CD4-positive, alpha-beta memory T cell (primary cell): ENCODE data around the gene VRTN. TPM values are rescaled to one million over a fixed set of nuclear protein-coding genes. Genes with fewer than 3 reads are reported as not detected.

Experiments used
- CTCF ChIA-PET: fragments of 350-600 bp; sonication (Branson Sonifier 250); formaldehyde crosslinking; loops from one replicate; lab custom pipeline; 2021; ENCODE audit warnings: inconsistent platforms; ENCODE audit not compliant: partially characterized antibody; lab: Charles Lee
- POLR2A ChIA-PET: fragments of 350-600 bp; sonication (Branson Sonifier 250); formaldehyde crosslinking; loops from one replicate; lab custom pipeline; 2021; ENCODE audit not compliant: partially characterized antibody; lab: Charles Lee
- DNase-seq, 5 donors: peaks; one replicate each; pipeline versions ENCODE4 v3.0.0 to v3.0.0-alpha.2; 2020 to 2022; ENCODE audit warnings: mixed read lengths in 1 of 5
- H3K27ac ChIP-seq: one replicate; pipeline ENCODE4 v1.7.0; 2013; ENCODE audit warnings: low read depth, low read length
- H3K27me3 ChIP-seq: 2 replicates; pipeline ENCODE4 v1.7.0; 2013; ENCODE audit warnings: mild to moderate bottlenecking, low read length, moderate library complexity; ENCODE audit not compliant: insufficient read depth
- H3K36me3 ChIP-seq: 2 replicates; pipeline ENCODE4 v1.7.0; 2013; ENCODE audit warnings: mild to moderate bottlenecking, low read length, moderate library complexity; ENCODE audit not compliant: insufficient read depth
- H3K4me1 ChIP-seq: 2 replicates; pipeline ENCODE4 v1.7.0; 2013; ENCODE audit warnings: mild to moderate bottlenecking, low read length, moderate library complexity; ENCODE audit not compliant: insufficient read depth
- H3K4me3 ChIP-seq, 2 donors: one replicate each; pipeline ENCODE4 v1.7.0; 2013; ENCODE audit warnings: low read length in 2 of 2, mild to moderate bottlenecking in 1 of 2
- H3K9me3 ChIP-seq, 2 donors: one replicate each; pipeline ENCODE4 v1.7.0; 2013; ENCODE audit warnings: low read length in 2 of 2, control low read depth in 1 of 2; ENCODE audit not compliant: control insufficient read depth in 1 of 2
- H3K27ac Mint-ChIP-seq, 7 donors: one replicate each; pipeline ENCODE4 v1.8.0; 2020 to 2021; ENCODE audit warnings: mixed read lengths in 7 of 7, mild to moderate bottlenecking in 6 of 7, inconsistent platforms in 3 of 7, moderate library complexity in 3 of 7
- H3K27me3 Mint-ChIP-seq, 2 donors: one replicate each; pipeline ENCODE4 v1.8.0; 2020 to 2021; ENCODE audit warnings: mixed read lengths in 2 of 2
- H3K36me3 Mint-ChIP-seq, 2 donors: one replicate each; pipeline ENCODE4 v1.8.0; 2020 to 2021; ENCODE audit warnings: mixed read lengths in 2 of 2, inconsistent platforms in 1 of 2, mild to moderate bottlenecking in 1 of 2
- H3K4me1 Mint-ChIP-seq, 4 donors: one replicate each; pipeline ENCODE4 v1.8.0; 2020 to 2021; ENCODE audit warnings: mixed read lengths in 4 of 4, mild to moderate bottlenecking in 1 of 4
- H3K4me3 Mint-ChIP-seq, 8 donors: one replicate each; pipeline ENCODE4 v1.8.0; 2020 to 2021; ENCODE audit warnings: mixed read lengths in 8 of 8, mild to moderate bottlenecking in 7 of 8, moderate library complexity in 6 of 8, inconsistent platforms in 3 of 8
- H3K9me3 Mint-ChIP-seq, 8 donors: one replicate each; pipeline ENCODE4 v1.8.0; 2020 to 2021; ENCODE audit warnings: mixed read lengths in 8 of 8, mild to moderate bottlenecking in 5 of 8, inconsistent platforms in 3 of 8, moderate library complexity in 1 of 8
- intact Hi-C: fragments of 100-400 bp; cut with micrococcal nuclease; formaldehyde crosslinking; loops from one replicate; pipeline ENCODE4 v1.15.1; 2023
- polyA plus RNA-seq, 2 donors: library from polyadenylated mRNA; unstranded; fragments of 300-500 nt; fragmentation: Illumina TruSeq; gene quantifications; one replicate each; pipeline ENCODE4 v1.2.3, GENCODE V29; 2021
- total RNA-seq, 2 experiments: library from RNA; stranded (reverse); gene quantifications; one replicate each; pipeline ENCODE4 v1.2.3, GENCODE V29; 2021

The VRTN gene
- total and polyA plus RNA-seq, 4 experiments from 2014 or later, result not detected

- Histone ChIP-seq H3K4me1 (no peaks in the 10 kb centered on the region), H3K27ac (no peak overlapping the region), H3K27me3 (no peaks in the 10 kb centered on the region), H3K9me3 (no peaks in the 10 kb centered on the region), H3K36me3 (no peaks in the 10 kb centered on the region), H3K4me3 (no peak overlapping the region)
- intact Hi-C loops, result no loop called here
- no peak for DNase-seq
- H3K27me3 Mint-ChIP-seq, result no peaks in the 10 kb centered on the region
- H3K9me3 Mint-ChIP-seq, result no peaks in the 10 kb centered on the region
- H3K4me3 Mint-ChIP-seq, result no peak overlapping the region
- H3K4me1 Mint-ChIP-seq, result peaks cover 0 to 2% (median 0%) of the 10 kb centered on the region in 4 donors
- ChIA-PET POLR2A (no interaction called here), CTCF (interaction anchor here (1.0 kb wide), 1 partner anchor 9 kb away, joined by 4 read pairs; no protein-coding TSS in a partner anchor)
- H3K27ac Mint-ChIP-seq, result peak overlapping the region in 2 of 7 donors; percentile 7 to 35
- no peaks in the 10 kb centered on the region for H3K36me3 Mint-ChIP-seq
Measured at GRCh38 chr14:74309125-74310022, 38.9 kb upstream of the VRTN start.

GRCh38 chr14:74312161-74312560, 36.1 kb upstream of the VRTN start:
- Mint-ChIP-seq H3K4me1 (no peaks in the 10 kb centered on the region), H3K9me3 (no peaks in the 10 kb centered on the region), H3K4me3 (no peak overlapping the region), H3K36me3 (no peaks in the 10 kb centered on the region), H3K27ac (no peak overlapping the region), H3K27me3 (peaks cover 0 to 5% of the 10 kb centered on the region in 2 donors)
- Histone ChIP-seq H3K27me3 (no peaks in the 10 kb centered on the region), H3K4me3 (no peak overlapping the region), H3K9me3 (no peaks in the 10 kb centered on the region), H3K4me1 (no peaks in the 10 kb centered on the region), H3K27ac (no peak overlapping the region), H3K36me3 (no peaks in the 10 kb centered on the region)
- CTCF ChIA-PET, result interaction anchor here (1.3 kb wide), 1 partner anchor 16 kb away, joined by 5 read pairs; no protein-coding TSS in a partner anchor
- no peak for DNase-seq
- POLR2A ChIA-PET, result no interaction called here
- intact Hi-C loops, result no loop called here

DNA sequence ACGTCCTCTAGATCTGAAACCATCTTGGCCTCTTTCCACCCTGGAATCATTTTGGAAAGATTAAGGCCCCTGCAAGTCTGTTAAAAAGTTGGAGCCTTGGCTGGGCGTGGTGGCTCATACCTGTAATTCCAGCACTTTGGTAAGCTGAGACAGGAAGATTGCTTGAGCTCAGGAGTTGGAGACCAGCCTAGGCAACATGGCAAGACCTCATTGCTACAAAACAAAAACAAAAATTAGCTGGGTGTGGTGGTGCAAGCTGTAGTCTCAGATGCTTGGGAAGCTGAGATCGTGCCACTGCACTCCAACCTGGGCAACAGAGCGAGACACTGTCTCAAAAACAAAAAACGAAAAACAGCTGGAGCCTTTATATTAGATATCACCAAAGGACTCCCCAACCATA, 34.7 kb upstream of the VRTN start:
- Histone ChIP-seq H3K27me3 (no peaks in the 10 kb centered on the region), H3K36me3 (no peaks in the 10 kb centered on the region), H3K9me3 (no peaks in the 10 kb centered on the region), H3K27ac (no peak overlapping the region), H3K4me1 (no peaks in the 10 kb centered on the region), H3K4me3 (no peak overlapping the region)
- Mint-ChIP-seq H3K4me1 (no peaks in the 10 kb centered on the region), H3K4me3 (no peak overlapping the region), H3K9me3 (no peaks in the 10 kb centered on the region), H3K36me3 (no peaks in the 10 kb centered on the region), H3K27me3 (peaks cover 0 to 5% of the 10 kb centered on the region in 2 donors), H3K27ac (peak overlapping the region in 1 of 7 donors; percentile 9)
- DNase-seq, result no peak
- intact Hi-C loops, result no loop called here
- ChIA-PET POLR2A (no interaction called here), CTCF (interaction anchor here (0.9 to 1.1 kb wide), 2 partner anchors 12 to 23 kb away, joined by 3 read pairs; partner anchors contain the start of gene ABCD4)

DNA sequence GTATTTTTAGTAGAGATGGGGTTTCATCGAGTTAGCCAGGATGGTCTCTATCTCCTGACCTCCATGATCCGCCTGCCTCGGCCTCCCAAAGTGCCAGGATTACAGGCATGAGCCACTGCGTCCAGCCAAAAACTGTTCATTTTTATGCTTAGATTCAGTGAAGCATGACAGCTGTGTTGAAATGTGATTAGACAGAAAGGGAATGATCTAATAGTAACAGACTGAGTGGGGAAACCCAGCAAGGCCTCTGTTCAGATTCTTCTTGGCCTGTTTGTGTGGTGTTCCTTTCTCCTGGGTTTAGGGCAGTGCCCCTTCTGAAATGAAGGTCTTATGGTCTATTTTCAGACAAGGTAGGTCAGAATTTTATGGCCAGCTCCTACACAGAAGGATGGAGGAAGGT, 33.7 kb upstream of the VRTN start:
- intact Hi-C loops, result no loop called here
- ChIA-PET POLR2A (no interaction called here), CTCF (interaction anchor here (1.1 kb wide), 1 partner anchor 13 kb away, joined by 3 read pairs; the partner anchor contains the start of gene ABCD4)

DNA sequence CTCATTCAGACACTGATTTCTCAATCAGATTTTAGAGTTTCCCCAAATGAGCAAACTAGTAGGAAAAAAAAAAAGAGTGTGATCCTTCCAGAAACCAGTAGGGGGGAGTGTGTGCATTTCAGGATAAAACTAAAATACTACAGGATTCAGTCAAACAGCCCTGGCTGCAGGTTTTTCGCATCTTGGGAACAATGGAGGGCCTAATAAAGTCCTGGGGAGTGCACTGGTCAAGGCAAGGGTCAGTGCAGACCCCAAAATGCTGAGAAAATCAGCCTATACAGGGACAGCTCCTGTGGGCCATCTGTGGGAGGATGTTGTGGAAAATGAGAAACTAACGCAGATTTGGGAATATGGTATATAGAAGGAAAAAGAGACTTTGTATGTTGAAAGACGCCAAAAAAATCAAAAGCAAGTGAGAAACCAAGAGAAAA, 23.3 kb upstream of the VRTN start:
- H3K4me3 ChIP-seq, result no peak overlapping the region
- no peak overlapping the region for H3K4me3 Mint-ChIP-seq
- no peaks in the 10 kb centered on the region for H3K9me3 ChIP-seq
- H3K4me1 ChIP-seq, result no peaks in the 10 kb centered on the region
- no peak overlapping the region for H3K27ac ChIP-seq
- H3K36me3 ChIP-seq, result no peaks in the 10 kb centered on the region
- CTCF ChIA-PET, result no interaction called here
- no peaks in the 10 kb centered on the region for H3K27me3 ChIP-seq
- no peak for DNase-seq
- POLR2A ChIA-PET, result no interaction called here
- no peaks in the 10 kb centered on the region for H3K36me3 Mint-ChIP-seq
- intact Hi-C loops, result no loop called here
- H3K4me1 Mint-ChIP-seq, result no peaks in the 10 kb centered on the region
- no peak overlapping the region for H3K27ac Mint-ChIP-seq
- peaks cover 6 to 7% of the 10 kb centered on the region in 2 donors for H3K27me3 Mint-ChIP-seq
- no peaks in the 10 kb centered on the region for H3K9me3 Mint-ChIP-seq

More for the DNA sequence above, 33.7 kb upstream of the VRTN start:
- Mint-ChIP-seq H3K4me3 (no peak overlapping the region), H3K27me3 (peaks cover under 1 to 9% of the 10 kb centered on the region in 2 donors), H3K4me1 (no peaks in the 10 kb centered on the region), H3K9me3 (no peaks in the 10 kb centered on the region), H3K27ac (no peak overlapping the region), H3K36me3 (no peaks in the 10 kb centered on the region)
- Histone ChIP-seq H3K27ac (no peak overlapping the region), H3K4me3 (no peak overlapping the region), H3K4me1 (no peaks in the 10 kb centered on the region), H3K27me3 (no peaks in the 10 kb centered on the region), H3K36me3 (no peaks in the 10 kb centered on the region), H3K9me3 (no peaks in the 10 kb centered on the region)
- no peak for DNase-seq

- no peak for DNase-seq
- H3K4me3 ChIP-seq, result no peak overlapping the region
- Mint-ChIP-seq H3K27ac (no peak overlapping the region), H3K27me3 (peaks cover 6 to 7% of the 10 kb centered on the region in 2 donors), H3K36me3 (no peaks in the 10 kb centered on the region), H3K4me1 (no peaks in the 10 kb centered on the region), H3K9me3 (no peaks in the 10 kb centered on the region), H3K4me3 (no peak overlapping the region)
- H3K9me3 ChIP-seq, result no peaks in the 10 kb centered on the region
- no peaks in the 10 kb centered on the region for H3K27me3 ChIP-seq
- H3K4me1 ChIP-seq, result no peaks in the 10 kb centered on the region
- H3K36me3 ChIP-seq, result no peaks in the 10 kb centered on the region
- POLR2A ChIA-PET, result no interaction called here
- CTCF ChIA-PET, result no interaction called here
- H3K27ac ChIP-seq, result no peak overlapping the region
- intact Hi-C loops, result no loop called here
Measured at GRCh38 chr14:74325446-74325845, 22.8 kb upstream of the VRTN start.

- CTCF ChIA-PET, result no interaction called here
Measured at GRCh38 chr14:74326369-74327152, 21.7 kb upstream of the VRTN start.

More at GRCh38 chr14:74326369-74327152, 21.7 kb upstream of the VRTN start:
- POLR2A ChIA-PET, result no interaction called here
- no peak overlapping the region for H3K4me3 ChIP-seq
- no peaks in the 10 kb centered on the region for H3K27me3 ChIP-seq
- H3K27me3 Mint-ChIP-seq, result peaks cover 2 to 5% of the 10 kb centered on the region in 2 donors
- no peak for DNase-seq
- no peak overlapping the region for H3K4me3 Mint-ChIP-seq
- no peaks in the 10 kb centered on the region for H3K9me3 Mint-ChIP-seq
- H3K4me1 ChIP-seq, result no peaks in the 10 kb centered on the region
- H3K27ac Mint-ChIP-seq, result peak overlapping the region in 1 of 7 donors; percentile 58
- H3K27ac ChIP-seq, result no peak overlapping the region
- H3K36me3 Mint-ChIP-seq, result no peaks in the 10 kb centered on the region
- intact Hi-C loops, result no loop called here
- no peaks in the 10 kb centered on the region for H3K4me1 Mint-ChIP-seq
- no peaks in the 10 kb centered on the region for H3K36me3 ChIP-seq
- no peaks in the 10 kb centered on the region for H3K9me3 ChIP-seq
